SU-DHL-6 (cell line): ENCODE results near the gene CTXN3.

Experiments
- H2AFZ ChIP-seq: fragments of 200-600 bp; sonication (generic); 2 replicates; pipeline ENCODE4 v1.6.1; 2014; ENCODE audit warnings: low read depth, mild to moderate bottlenecking, moderate library complexity, mixed read lengths, antibody characterized with exemption, low read length; ENCODE audit not compliant: severe bottlenecking
- H3F3A ChIP-seq: fragments of 200-600 bp; shearing (Covaris generic); 2 replicates; pipeline ENCODE4 v1.6.0; 2016; ENCODE audit warnings: antibody characterized with exemption, mild to moderate bottlenecking; ENCODE audit not compliant: insufficient read depth
- H3K27ac ChIP-seq: fragments of 200-600 bp; sonication (generic); 2 replicates; pipeline ENCODE4 v1.5.1; 2016; ENCODE audit warnings: low read depth, mild to moderate bottlenecking, low read length, moderate library complexity, mixed read lengths
- H3K27me3 ChIP-seq: fragments of 200-600 bp; sonication (generic), shearing (Covaris generic); 2 replicates; pipeline ENCODE4 v1.6.0; 2014; ENCODE audit warnings: mild to moderate bottlenecking, low read length
- H3K36me3 ChIP-seq: fragments of 200-600 bp; sonication (generic); 2 replicates; pipeline ENCODE4 v1.6.1; 2014; ENCODE audit warnings: mild to moderate bottlenecking, low read length, mixed read lengths
- H3K4me2 ChIP-seq: fragments of 300-600, 200-600 bp; shearing (Covaris generic), sonication (generic); 2 replicates; pipeline ENCODE4 v1.6.0; 2014; ENCODE audit warnings: low read length, low read depth, mild to moderate bottlenecking; ENCODE audit not compliant: poor library complexity, severe bottlenecking
- H3K4me3 ChIP-seq: fragments of 200-600 bp; sonication (generic); 2 replicates; pipeline ENCODE4 v1.5.1; 2014; ENCODE audit warnings: antibody characterized with exemption, low read length, mild to moderate bottlenecking, mixed read lengths; ENCODE audit not compliant: insufficient read depth, poor library complexity, severe bottlenecking
- H3K79me2 ChIP-seq: fragments of 200-600 bp; sonication (generic); 2 replicates; pipeline ENCODE4 v1.6.1; 2014; ENCODE audit warnings: mild to moderate bottlenecking, low read length, moderate library complexity; ENCODE audit not compliant: insufficient read depth
- H3K9ac ChIP-seq: fragments of 200-600 bp; sonication (generic); 2 replicates; pipeline ENCODE4 v1.7.0; 2014; ENCODE audit warnings: mild to moderate bottlenecking, low read length
- H3K9me2 ChIP-seq: fragments of 200-600 bp; sonication (generic); replicated peaks from 2 replicates; pipeline ENCODE4 v1.6.1; 2014; ENCODE audit warnings: low read length; ENCODE audit not compliant: insufficient read depth
- H3K9me3 ChIP-seq: fragments of 200-600 bp; sonication (generic); 2 replicates; pipeline ENCODE4 v1.6.1; 2014; ENCODE audit warnings: low read length, mixed read lengths; ENCODE audit not compliant: insufficient read depth
- H4K20me1 ChIP-seq: fragments of 200-600 bp; sonication (generic); 2 replicates; pipeline ENCODE4 v1.6.1; 2014; ENCODE audit warnings: low read depth, mild to moderate bottlenecking, antibody characterized with exemption, low read length, moderate library complexity, mixed read lengths
- CTCF ChIP-seq: fragments of 200-600 bp; sonication (generic); IDR thresholded peaks from one replicate; pipeline ENCODE4 v1.5.1; 2017; ENCODE audit warnings: antibody characterized with exemption, mild to moderate bottlenecking, low read length, moderate library complexity; ENCODE audit not compliant: insufficient read depth, poor library complexity, severe bottlenecking
- EZH2phosphoT487 ChIP-seq: fragments of 200-600 bp; sonication (generic), shearing (Covaris generic); conservative IDR thresholded peaks from 2 replicates; pipeline ENCODE4 v1.6.1; 2018; ENCODE audit warnings: mild to moderate bottlenecking, antibody characterized with exemption, low read length, moderate library complexity, mixed read lengths

The CTXN3 gene

GRCh38 chr5:127608077-127608660, 40.7 kb upstream of the CTXN3 start:
- Histone ChIP-seq H3K36me3 (no peaks in the 10 kb centered on the region), H3K4me3 (no peak overlapping the region), H3K79me2 (no peaks in the 10 kb centered on the region), H3K27me3 (no peaks in the 10 kb centered on the region), H2AFZ (no peak overlapping the region), H3K27ac (no peak overlapping the region), H4K20me1 (no peaks in the 10 kb centered on the region), H3K9me3 (no peaks in the 10 kb centered on the region), H3K9ac (no peak overlapping the region), H3F3A (no peaks in the 10 kb centered on the region), H3K9me2 (no peaks in the 10 kb centered on the region), H3K4me2 (no peak overlapping the region)
- TF ChIP-seq EZH2phosphoT487 (no peak), CTCF (no peak)

GRCh38 chr5:127609011-127609410, 39.9 kb upstream of the CTXN3 start:
- Histone ChIP-seq H3F3A (no peaks in the 10 kb centered on the region), H4K20me1 (no peaks in the 10 kb centered on the region), H3K27ac (no peak overlapping the region), H3K9me2 (no peaks in the 10 kb centered on the region), H3K79me2 (no peaks in the 10 kb centered on the region), H3K9ac (no peak overlapping the region), H2AFZ (no peak overlapping the region), H3K9me3 (no peaks in the 10 kb centered on the region), H3K27me3 (no peaks in the 10 kb centered on the region), H3K4me2 (no peak overlapping the region), H3K4me3 (no peak overlapping the region), H3K36me3 (no peaks in the 10 kb centered on the region)
- no peak for TF ChIP-seq CTCF
- TF ChIP-seq EZH2phosphoT487 = no peak

- Histone ChIP-seq H4K20me1 (no peaks in the 10 kb centered on the region), H3K79me2 (no peaks in the 10 kb centered on the region), H3K9me3 (no peaks in the 10 kb centered on the region), H3K4me3 (no peak overlapping the region), H3K9ac (no peak overlapping the region), H3K27me3 (no peaks in the 10 kb centered on the region), H3F3A (no peaks in the 10 kb centered on the region), H3K4me2 (no peak overlapping the region), H3K27ac (no peak overlapping the region), H3K36me3 (no peaks in the 10 kb centered on the region), H3K9me2 (no peaks in the 10 kb centered on the region), H2AFZ (no peak overlapping the region)
- no peak for TF ChIP-seq EZH2phosphoT487
- TF ChIP-seq CTCF = no peak
Observed at GRCh38 chr5:127609957-127610356, 38.9 kb upstream of the CTXN3 start.
